Raji (cell line): ENCODE measurements around the gene CHCHD2.

Experiments used
- POLR2A ChIP-seq: IDR thresholded peaks from 2 replicates; pipeline ENCODE4 v1.6.1; 2011; ENCODE audit warnings: low read depth, low read length, control low read depth; ENCODE audit not compliant: insufficient read depth

The CHCHD2 gene

GRCh38 chr7:56106108-56107073 is at the start of gene CHCHD2:
Gene CHCHD2 (minus strand): TSS chr7:56106476. CDS start chr7:56106413, 63 bp downstream.
- TF ChIP-seq POLR2A, result peak; percentile 75

GRCh38 chr7:56127241-56127975 is 21.1 kb upstream of the CHCHD2 start:
- TF ChIP-seq POLR2A, result no peak

DNA sequence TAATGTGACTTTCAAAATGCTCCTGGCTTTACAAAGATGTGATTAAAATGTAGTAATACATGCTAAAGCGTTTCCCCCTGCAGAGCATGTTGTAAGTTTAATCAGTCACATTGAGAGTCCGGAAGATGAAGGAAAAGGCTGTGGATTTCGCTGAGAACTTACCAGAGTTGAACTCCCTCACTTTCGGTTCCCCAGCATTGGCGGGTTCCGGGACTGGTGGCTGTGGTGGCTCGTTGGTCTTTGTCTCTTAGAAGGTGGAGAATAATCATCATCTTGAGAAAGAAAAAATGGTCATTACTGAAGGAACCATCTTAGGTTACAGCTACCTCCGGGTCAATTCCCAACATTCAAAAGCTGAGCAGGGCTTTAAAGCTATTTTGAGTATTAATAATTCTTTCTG is 19.6 kb upstream of the CHCHD2 start:
- no peak for TF ChIP-seq POLR2A

DNA sequence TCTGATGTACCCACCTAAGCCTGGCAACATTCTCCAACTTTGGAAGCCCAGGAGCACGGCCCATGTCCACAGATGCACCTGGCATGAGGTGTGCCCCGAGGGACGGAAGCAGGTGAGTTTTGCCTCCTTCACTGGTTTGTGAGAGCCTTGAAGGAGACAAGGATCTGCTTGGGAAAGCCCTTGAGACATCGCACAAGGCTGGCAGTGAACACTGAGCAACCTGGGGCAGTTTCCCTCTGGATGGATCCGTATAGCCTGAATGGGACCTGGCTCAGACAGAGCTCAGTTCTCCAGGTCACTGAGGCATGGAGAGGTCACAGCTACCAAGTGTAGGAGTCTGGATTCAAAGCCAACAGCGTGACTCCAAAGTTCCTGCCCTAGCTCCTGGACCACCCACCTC is 18.7 kb upstream of the CHCHD2 start:
- TF ChIP-seq POLR2A, result no peak

DNA sequence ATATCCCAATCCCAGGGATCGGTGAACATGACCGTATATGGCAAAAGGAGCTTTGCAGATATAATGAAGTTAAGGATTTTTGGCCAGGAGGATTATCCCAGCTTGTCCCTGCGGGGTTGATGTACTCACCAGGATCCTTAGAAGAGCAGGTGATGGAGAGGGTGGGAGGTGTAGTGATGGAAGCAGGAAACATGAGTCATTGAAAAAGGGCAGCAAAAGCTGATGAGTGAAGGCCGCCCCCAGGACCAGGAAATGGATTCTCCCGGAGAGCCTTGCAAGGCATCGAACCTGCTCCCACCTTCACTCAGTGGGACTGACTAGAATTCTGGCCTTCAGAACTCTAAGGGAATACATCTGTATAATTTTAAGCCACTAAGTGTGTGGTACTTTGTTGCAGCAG is 15.2 kb upstream of the CHCHD2 start:
- TF ChIP-seq POLR2A, result no peak

- TF ChIP-seq POLR2A, result no peak
Measured at GRCh38 chr7:56115852-56116538, 9.7 kb upstream of the CHCHD2 start, which contains the start of gene NUPR2. Gene NUPR2 (minus strand): TSS chr7:56116417. CDS start chr7:56116314, 103 bp downstream.

GRCh38 chr7:56110611-56111010 is 4.3 kb upstream of the CHCHD2 start:
- no peak for TF ChIP-seq POLR2A

DNA sequence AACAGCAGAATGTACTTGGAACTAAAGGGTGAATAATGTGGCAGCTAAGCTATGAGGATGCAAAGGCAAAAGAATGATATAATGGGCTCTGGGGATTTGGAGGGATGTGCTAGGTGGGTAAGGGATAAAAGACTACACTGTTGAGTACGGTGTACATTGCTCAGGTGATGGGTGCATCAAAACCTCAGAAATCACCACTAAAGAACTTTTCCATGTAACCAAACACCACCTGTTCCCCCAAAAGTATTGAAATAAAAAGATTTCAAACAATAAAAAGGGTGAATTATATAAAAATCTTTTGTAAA is 1.6 kb upstream of the CHCHD2 start:
- TF ChIP-seq POLR2A, result no peak

GRCh38 chr7:56105508-56105907 is 768 bp downstream of the CHCHD2 start:
- TF ChIP-seq POLR2A, result no peak

DNA sequence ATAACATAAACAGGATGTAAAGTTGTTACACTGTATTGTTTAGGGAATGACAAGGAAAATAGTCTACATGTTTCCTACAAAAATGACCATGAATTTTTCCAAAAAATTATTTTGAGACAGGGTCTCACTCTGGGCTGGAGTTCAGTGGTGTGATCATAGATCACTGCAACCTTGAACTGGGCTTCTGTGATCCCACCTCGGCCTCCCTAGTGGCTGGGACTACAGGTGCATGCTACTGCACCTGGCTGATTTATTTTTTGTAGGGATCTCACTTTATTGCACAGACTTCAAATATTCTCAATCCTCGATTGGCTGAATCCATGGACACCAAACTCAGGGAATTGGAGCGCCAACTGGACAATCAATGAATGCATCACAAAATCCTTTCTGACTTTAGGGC is 6.6 kb downstream of the CHCHD2 start:
- TF ChIP-seq POLR2A, result no peak

DNA sequence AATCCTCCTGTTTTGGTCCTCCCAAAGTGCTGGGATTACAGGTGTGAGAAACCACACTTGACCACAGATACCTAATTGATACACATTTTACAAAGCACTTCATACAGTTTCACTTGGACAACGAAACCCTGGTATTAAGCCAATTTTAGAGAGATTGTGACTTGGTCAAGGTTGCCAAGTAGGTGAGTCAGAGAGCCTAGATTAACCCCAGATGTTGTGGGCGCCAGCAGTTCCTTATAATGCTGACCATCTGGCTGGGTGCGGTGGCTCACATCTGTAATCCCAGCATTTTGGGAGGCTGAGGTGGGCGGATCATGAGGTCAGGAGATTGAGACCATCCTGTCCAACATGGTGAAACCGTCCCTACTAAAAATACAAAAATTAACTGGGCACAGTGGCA is 8.6 kb downstream of the CHCHD2 start:
- TF ChIP-seq POLR2A, result no peak

DNA sequence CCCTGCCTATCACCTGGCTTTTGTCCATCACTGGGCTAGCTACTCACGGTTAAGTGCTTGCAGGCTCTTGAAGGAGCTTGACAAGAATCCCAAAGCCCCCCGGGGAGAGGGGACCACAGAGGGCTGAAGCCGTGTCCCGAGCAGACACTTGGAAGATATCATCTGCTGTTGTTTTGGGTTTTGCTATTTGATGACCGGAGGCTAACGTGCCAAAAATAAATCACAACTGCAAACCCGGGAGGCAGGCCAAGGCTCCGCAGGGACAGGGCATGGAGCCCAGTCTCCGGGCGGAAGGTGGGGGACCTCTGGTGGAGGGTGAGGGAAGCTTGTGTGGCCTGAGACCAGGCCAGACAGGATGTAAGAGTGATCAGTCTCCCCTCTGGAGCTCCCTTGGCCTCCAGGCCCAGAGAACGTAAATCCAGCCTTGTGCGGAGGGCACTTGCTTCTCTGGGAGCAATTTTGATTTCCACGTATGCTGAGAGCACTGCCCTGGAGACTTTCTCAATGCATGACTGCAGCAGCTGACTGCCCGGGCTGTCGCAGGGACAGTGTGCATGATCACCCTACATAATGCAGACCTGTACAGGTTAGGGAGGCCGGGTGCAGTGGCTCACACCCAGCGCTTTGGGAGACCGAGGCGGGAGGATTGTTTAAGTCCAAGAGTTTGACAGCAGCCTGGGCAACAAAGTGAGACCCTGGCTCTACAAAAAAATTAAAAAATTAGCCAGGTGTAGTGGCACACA is 13.3 kb downstream of the CHCHD2 start, which contains the start of gene PHKG1:
Gene PHKG1 (minus strand): TSS at position 164 of the 743 bp plus-strand sequence. CDS start 4,011 bp downstream, outside the sequence.
- no peak for TF ChIP-seq POLR2A

DNA sequence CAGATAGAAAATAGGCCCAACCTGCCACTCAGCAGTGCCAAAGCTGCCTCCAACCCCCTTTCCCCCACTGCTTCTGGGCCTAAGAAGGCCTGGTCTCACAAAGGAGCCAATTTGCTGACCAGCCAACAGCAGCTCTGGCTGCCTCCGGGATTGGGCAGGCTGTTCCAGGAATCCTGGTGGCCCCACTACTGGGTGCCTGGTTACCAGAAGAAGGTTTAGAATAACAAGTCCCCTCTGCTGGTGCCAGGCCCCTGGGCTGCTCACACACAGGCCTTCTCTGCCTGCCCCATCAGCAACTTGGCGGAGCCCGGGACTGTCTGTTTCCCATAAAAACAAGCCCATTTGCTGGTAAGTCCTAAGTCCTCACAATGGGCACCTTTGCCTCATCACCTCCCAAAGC is 14.7 kb downstream of the CHCHD2 start:
- no peak for TF ChIP-seq POLR2A

DNA sequence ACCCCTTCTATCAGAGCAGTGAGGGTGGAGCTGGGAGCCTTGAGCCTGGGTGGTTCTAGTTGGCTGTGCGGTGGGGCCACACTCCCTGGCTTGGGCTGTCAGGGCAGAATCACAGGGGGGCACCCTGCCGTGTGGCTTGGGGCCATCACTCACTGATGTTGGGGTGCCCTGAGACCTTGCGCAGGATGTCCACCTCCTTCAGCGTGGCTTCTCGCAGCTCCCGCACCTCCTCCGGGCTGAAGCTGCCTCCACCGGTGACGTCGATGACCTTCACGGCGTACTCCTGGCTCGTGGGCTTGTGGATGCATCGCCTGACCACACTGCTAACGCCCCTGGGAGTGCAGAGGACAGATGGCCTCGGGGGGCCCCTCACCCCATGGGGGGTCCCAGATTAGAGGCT is 18.8 kb downstream of the CHCHD2 start:
- TF ChIP-seq POLR2A, result no peak

- no peak for TF ChIP-seq POLR2A
Measured at GRCh38 chr7:56086761-56087160, 19.5 kb downstream of the CHCHD2 start.

- no peak for TF ChIP-seq POLR2A
Measured at GRCh38 chr7:56083150-56083785, 23.0 kb downstream of the CHCHD2 start.
